ENCODE data around the gene USP24. TPM values are rescaled to one million over a fixed set of nuclear protein-coding genes. Genes with fewer than 3 reads are reported as not detected.
A peak's percentile ranks its signal among the peaks of the same experiment; 100 is the strongest.

The USP24 gene
- total RNA-seq, 1 donor from 2014 or later: 40.8 TPM

DNA sequence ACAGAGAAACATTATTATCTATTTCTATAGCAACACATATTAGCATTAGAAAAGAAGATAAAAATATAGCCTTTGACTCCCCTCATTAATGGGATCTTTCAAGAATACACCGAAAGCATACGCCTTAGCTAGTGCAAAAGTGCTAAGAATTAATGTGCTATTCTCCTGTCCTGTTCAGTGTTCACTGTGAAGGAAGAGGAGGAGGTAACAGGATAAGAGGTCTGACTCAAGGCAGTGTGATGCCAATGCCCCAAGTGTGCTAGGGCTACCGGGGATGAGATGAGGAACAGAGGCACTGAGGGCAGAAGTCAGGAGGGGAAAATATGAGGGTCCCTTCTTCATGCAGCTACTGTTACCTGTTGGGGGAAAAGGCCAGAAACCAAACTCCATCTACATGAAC, 43.5 kb downstream of the USP24 start:
- Histone ChIP-seq H3K27me3 (ENCODE audit: control insufficient read depth, insufficient read depth, low read length) (no peaks in the 10 kb centered on the region), H3K36me3 (ENCODE audit: control insufficient read depth, insufficient read depth, low read length) (peaks cover 2% of the 10 kb centered on the region), H3K4me3 (ENCODE audit: low read depth, low read length) (no peak overlapping the region)
- FAIRE-seq (no peak), DNase-seq (ENCODE audit: low read depth) (no peak)
- TF ChIP-seq, protein P1, sequence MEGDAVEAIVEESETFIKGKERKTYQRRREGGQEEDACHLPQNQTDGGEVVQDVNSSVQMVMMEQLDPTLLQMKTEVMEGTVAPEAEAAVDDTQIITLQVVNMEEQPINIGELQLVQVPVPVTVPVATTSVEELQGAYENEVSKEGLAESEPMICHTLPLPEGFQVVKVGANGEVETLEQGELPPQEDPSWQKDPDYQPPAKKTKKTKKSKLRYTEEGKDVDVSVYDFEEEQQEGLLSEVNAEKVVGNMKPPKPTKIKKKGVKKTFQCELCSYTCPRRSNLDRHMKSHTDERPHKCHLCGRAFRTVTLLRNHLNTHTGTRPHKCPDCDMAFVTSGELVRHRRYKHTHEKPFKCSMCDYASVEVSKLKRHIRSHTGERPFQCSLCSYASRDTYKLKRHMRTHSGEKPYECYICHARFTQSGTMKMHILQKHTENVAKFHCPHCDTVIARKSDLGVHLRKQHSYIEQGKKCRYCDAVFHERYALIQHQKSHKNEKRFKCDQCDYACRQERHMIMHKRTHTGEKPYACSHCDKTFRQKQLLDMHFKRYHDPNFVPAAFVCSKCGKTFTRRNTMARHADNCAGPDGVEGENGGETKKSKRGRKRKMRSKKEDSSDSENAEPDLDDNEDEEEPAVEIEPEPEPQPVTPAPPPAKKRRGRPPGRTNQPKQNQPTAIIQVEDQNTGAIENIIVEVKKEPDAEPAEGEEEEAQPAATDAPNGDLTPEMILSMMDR (IDR thresholded peaks at IDR 0.05; ENCODE audit: insufficient read depth, low read length, severe bottlenecking): no peak

DNA sequence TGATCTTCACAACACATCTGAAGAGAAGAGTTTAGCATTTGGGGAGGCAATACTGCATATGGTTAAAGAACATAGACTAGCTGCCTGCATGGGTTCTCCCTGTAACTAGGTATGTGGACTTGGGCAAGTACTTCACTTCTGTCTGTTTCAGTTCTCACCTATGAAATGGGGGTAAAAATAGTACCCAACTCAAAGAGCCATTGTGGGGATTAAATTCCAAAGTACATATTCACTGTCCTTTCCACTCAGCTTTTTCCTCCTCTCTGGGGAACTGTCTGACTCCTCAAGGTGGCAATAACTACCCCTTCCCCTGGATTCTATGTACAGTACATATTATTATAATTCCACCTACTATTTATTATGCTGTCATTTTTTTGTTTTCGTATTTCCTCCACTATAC, 44.7 kb downstream of the USP24 start:
- no peak for FAIRE-seq
- DNase-seq (ENCODE audit: low read depth): no peak
- Histone ChIP-seq H3K4me3 (ENCODE audit: low read depth, low read length) (no peak overlapping the region), H3K36me3 (ENCODE audit: control insufficient read depth, insufficient read depth, low read length) (peaks cover 1% of the 10 kb centered on the region), H3K27me3 (ENCODE audit: control insufficient read depth, insufficient read depth, low read length) (no peaks in the 10 kb centered on the region)
- TF ChIP-seq, protein P1 (IDR thresholded peaks at IDR 0.05; ENCODE audit: insufficient read depth, low read length, severe bottlenecking): no peak

DNA sequence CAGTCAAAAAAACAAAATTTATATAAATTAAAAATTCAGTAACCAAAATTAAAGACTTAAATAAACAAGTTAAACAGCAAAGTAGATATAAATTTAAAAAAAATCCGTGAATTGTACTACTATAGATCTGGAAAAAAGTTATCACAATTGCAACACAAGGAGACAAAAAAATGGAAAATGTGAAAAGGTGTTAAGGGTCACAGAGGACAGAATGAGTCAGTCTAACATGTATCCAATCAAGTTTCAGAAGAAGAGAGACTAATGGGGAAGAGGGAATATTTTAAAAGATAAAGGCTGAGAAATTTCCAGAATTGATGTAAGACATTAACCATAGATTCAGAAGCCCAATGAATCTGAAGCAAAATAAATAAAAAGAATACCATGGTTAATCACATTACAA, 46.0 kb downstream of the USP24 start:
- no peak for DNase-seq (ENCODE audit: low read depth)
- H3K4me3 ChIP-seq (ENCODE audit: low read depth, low read length): no peak overlapping the region
- TF ChIP-seq, protein P1 (IDR thresholded peaks at IDR 0.05; ENCODE audit: insufficient read depth, low read length, severe bottlenecking): no peak
- peaks cover 3% of the 10 kb centered on the region for H3K36me3 ChIP-seq (ENCODE audit: control insufficient read depth, insufficient read depth, low read length)
- FAIRE-seq: no peak
- H3K27me3 ChIP-seq (ENCODE audit: control insufficient read depth, insufficient read depth, low read length): no peaks in the 10 kb centered on the region

DNA sequence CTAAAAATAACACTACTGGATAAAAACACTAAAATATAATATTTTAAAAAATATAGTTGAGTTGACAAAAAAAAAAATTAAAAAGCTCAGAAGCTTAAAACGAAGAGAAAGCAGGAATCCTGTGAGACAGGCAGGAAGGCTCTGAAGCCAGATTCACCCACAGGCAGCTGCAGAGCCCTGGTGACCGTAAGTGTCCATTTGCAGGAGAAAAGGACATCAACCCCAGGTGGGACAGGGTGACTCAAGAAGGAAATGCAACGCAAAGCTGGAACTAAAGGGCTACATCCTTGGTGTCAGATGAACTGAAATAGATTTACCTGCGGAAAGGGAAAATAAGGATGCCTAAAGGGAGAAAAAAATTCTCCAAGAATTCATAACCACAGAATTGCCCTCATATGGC, 46.8 kb downstream of the USP24 start:
- FAIRE-seq: no peak
- TF ChIP-seq, protein P1 (IDR thresholded peaks at IDR 0.05; ENCODE audit: insufficient read depth, low read length, severe bottlenecking): no peak

DNA sequence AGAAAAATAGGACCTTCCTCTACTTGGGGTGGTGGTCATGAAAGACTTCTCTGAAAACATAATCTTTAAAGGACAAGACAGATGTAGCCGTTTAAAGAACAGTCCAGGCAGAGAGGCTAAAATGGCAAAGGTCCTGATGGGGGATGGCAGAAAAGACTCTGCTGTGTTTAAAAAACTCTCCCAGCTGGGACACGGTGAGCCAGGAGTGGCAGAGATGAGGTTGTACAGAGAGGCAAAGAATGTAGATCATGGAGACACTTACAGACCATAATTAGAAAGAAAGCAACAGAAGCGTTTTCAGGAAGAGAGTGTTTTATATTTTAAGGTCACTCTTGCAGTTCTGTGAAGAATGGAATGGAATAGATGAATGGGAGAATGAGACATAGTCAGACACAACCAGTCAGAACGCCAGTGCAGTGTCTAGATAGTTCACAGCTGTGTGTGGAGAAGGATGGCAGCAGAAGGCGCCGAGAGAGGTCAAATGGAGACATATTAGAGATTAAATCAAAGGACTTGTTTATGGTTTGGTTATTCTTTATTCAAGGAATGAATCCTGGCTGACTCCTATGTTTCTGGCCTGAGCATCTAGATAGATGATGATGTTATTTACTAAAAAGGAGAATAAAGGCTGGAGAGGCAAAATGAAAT, 47.8 kb downstream of the USP24 start:
- no peak for DNase-seq (ENCODE audit: low read depth)
- Histone ChIP-seq H3K36me3 (ENCODE audit: control insufficient read depth, insufficient read depth, low read length) (peaks cover 3% of the 10 kb centered on the region), H3K27me3 (ENCODE audit: control insufficient read depth, insufficient read depth, low read length) (no peaks in the 10 kb centered on the region), H3K4me3 (ENCODE audit: low read depth, low read length) (no peak overlapping the region)
- no peak for FAIRE-seq
- TF ChIP-seq, protein P1 (IDR thresholded peaks at IDR 0.05; ENCODE audit: insufficient read depth, low read length, severe bottlenecking): no peak

More for the DNA sequence above, 46.8 kb downstream of the USP24 start:
- DNase-seq (ENCODE audit: low read depth): no peak
- Histone ChIP-seq H3K27me3 (ENCODE audit: control insufficient read depth, insufficient read depth, low read length) (no peaks in the 10 kb centered on the region), H3K36me3 (ENCODE audit: control insufficient read depth, insufficient read depth, low read length) (peaks cover 3% of the 10 kb centered on the region), H3K4me3 (ENCODE audit: low read depth, low read length) (no peak overlapping the region)

DNA sequence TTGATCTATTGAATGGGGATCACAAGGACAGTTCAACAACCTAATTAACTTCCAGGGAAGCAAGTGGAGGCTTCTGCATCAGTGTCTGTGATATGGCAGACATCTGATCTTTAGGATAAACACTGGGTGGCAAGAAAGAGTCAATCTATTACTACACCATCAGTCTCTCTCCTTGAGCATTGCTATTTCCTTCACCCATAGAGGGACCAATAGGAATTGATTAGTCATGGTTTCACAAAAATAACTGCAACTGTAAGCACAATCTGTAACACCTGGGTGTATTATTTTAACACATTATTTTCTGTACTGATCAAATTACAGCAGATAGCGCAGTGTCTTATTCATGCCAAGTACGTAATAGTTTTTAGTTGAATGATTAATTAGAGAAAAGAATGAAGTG, 50.3 kb downstream of the USP24 start:
- Histone ChIP-seq H3K27me3 (ENCODE audit: control insufficient read depth, insufficient read depth, low read length) (no peaks in the 10 kb centered on the region), H3K4me3 (ENCODE audit: low read depth, low read length) (no peak overlapping the region), H3K36me3 (ENCODE audit: control insufficient read depth, insufficient read depth, low read length) (peaks cover 5% of the 10 kb centered on the region)
- TF ChIP-seq, protein P1 (IDR thresholded peaks at IDR 0.05; ENCODE audit: insufficient read depth, low read length, severe bottlenecking): no peak
- DNase-seq (ENCODE audit: low read depth) (peak; percentile 26), FAIRE-seq (no peak)

Measured in bronchial epithelial cell (primary cell).